HepG2 (cell line): Measurements from ENCODE around the gene COL8A1. TPM values are rescaled to one million over a fixed set of nuclear protein-coding genes. Genes with fewer than 3 reads are reported as not detected.

ENCODE experiments used
- ATAC-seq: fragments of 200-7000 bp; cut with Tn5 transposase; 3 replicates; pipeline ENCODE4 v1.9.1; 2020; ENCODE audit warnings: mild to moderate bottlenecking, moderate library complexity
- BruUV-seq: library from RNA; stranded (reverse); fragments of 400-500 nt; replicated peaks from 2 replicates; lab custom pipeline; 2021; lab: Mats Ljungman, UMichigan
- CTCF ChIA-PET: fragments of 300-600 bp; formaldehyde crosslinking; extraction: SDS; loops from one replicate; lab custom pipeline; 2021; ENCODE audit warnings: low total read pairs, inconsistent platforms, low intra/inter-chr PET ratio; lab: Yijun Ruan, JAX
- POLR2A ChIA-PET: fragments of 350-600 bp; sonication (Branson Sonifier 250); formaldehyde crosslinking; loops from one replicate; lab custom pipeline; 2020; ENCODE audit warnings: antibody characterized with exemption, inconsistent platforms; lab: Yijun Ruan, JAX
- DNase-seq: peaks from one replicate; pipeline ENCODE4 v3.0.0-alpha.2; 2015; ENCODE audit warnings: low spot score
- FAIRE-seq: peaks from 3 replicates; lab custom pipeline; 2011; peaks lifted over from hg19 to GRCh38; lab: Jason Lieb, UNC
- H2AFZ ChIP-seq: one replicate; pipeline ENCODE4 v1.6.1; 2011; ENCODE audit warnings: low read length, inconsistent platforms
- H3K27ac ChIP-seq: fragments of 300-600 bp; 3 replicates; pipeline ENCODE4 v1.8.0; 2011; ENCODE audit warnings: mixed run types, mild to moderate bottlenecking, mixed read lengths, low read length, inconsistent platforms; ENCODE audit not compliant: insufficient read depth; ENCODE audit errors: extremely low read length
- H3K27me3 ChIP-seq, 2 experiments: fragments of 200-600 bp in 1 of 2; 2 replicates in 1 of 2; 3 replicates in 1 of 2; pipeline versions ENCODE4 v1.6.0 to v1.8.0; 2011; ENCODE audit warnings: low read length in 2 of 2, mild to moderate bottlenecking in 2 of 2, moderate library complexity in 2 of 2, inconsistent platforms in 1 of 2; ENCODE audit not compliant: insufficient read depth in 2 of 2, control insufficient read depth in 1 of 2
- H3K36me3 ChIP-seq, 2 experiments: fragments of 200-600 bp in 1 of 2; replicated peaks in 1 of 2; 2 replicates in 1 of 2; 3 replicates in 1 of 2; pipeline versions ENCODE4 v1.5.1 to v1.8.0; 2011; ENCODE audit warnings: low read length in 2 of 2, inconsistent platforms in 1 of 2; ENCODE audit not compliant: insufficient read depth in 2 of 2, control insufficient read depth in 1 of 2
- H3K4me1 ChIP-seq: 2 replicates; pipeline ENCODE4 v1.5.1; 2012; ENCODE audit warnings: low read length, inconsistent platforms; ENCODE audit not compliant: insufficient read depth
- H3K4me2 ChIP-seq: 2 replicates; pipeline ENCODE4 v1.6.0; 2011; ENCODE audit warnings: low read depth, low read length, inconsistent platforms
- H3K4me3 ChIP-seq, 3 experiments: fragments of 200-600 bp in 1 of 3; sonication (generic), shearing (Covaris generic) in 1 of 3; replicated peaks in 1 of 3; 2 replicates each; pipeline ENCODE4 v1.5.1; 2011 to 2016; ENCODE audit warnings: low read length in 3 of 3, inconsistent platforms in 2 of 3, low read depth in 2 of 3, mild to moderate bottlenecking in 2 of 3, control low read depth in 1 of 3, mixed read lengths in 1 of 3; ENCODE audit not compliant: insufficient read depth in 1 of 3
- H3K79me2 ChIP-seq: one replicate; pipeline ENCODE4 v1.6.1; 2011; ENCODE audit warnings: low read length, inconsistent platforms; ENCODE audit not compliant: insufficient read depth
- H3K9ac ChIP-seq: 2 replicates; pipeline ENCODE4 v1.6.0; 2011; ENCODE audit warnings: mild to moderate bottlenecking, low read depth, low read length, inconsistent platforms; ENCODE audit not compliant: insufficient read depth
- H3K9me3 ChIP-seq: 2 replicates; pipeline ENCODE4 v1.5.1; 2012; ENCODE audit warnings: mild to moderate bottlenecking, low read length
- H4K20me1 ChIP-seq: 2 replicates; pipeline ENCODE4 v1.6.0; 2011; ENCODE audit warnings: inconsistent platforms, mild to moderate bottlenecking, low read length, moderate library complexity; ENCODE audit not compliant: insufficient read depth
- HOXA3 ChIP-seq: sonication (generic); formaldehyde crosslinking; IDR thresholded peaks from 2 replicates; pipeline ENCODE4 v1.5.0; 2020; ENCODE audit warnings: missing genetic modification reagents
- MLLT10 ChIP-seq: sonication (generic); formaldehyde crosslinking; IDR thresholded peaks from 2 replicates; pipeline ENCODE4 v1.4.0; 2020; ENCODE audit warnings: missing genetic modification reagents
- MTF2 ChIP-seq: sonication (generic); formaldehyde crosslinking; IDR thresholded peaks from 2 replicates; pipeline ENCODE4 v1.5.0; 2020; ENCODE audit warnings: missing genetic modification reagents, borderline replicate concordance
- PCBP2 ChIP-seq: fragments of 200-400 bp; formaldehyde crosslinking; optimal IDR thresholded peaks from 2 replicates; pipeline ENCODE3; 2018; ENCODE audit warnings: low read length, low read depth; ENCODE audit not compliant: poor library complexity, severe bottlenecking
- RARG ChIP-seq: sonication (generic); formaldehyde crosslinking; IDR thresholded peaks from 2 replicates; pipeline ENCODE4 v1.4.0; 2020; ENCODE audit warnings: low read depth, mild to moderate bottlenecking, missing genetic modification reagents
- SMC3 ChIP-seq: IDR thresholded peaks from 2 replicates; pipeline ENCODE4 v1.6.1; 2011; ENCODE audit warnings: low read length, improper control_type of control experiment
- SRSF9 ChIP-seq: fragments of 200-400 bp; formaldehyde crosslinking; IDR thresholded peaks from 2 replicates; pipeline ENCODE4 v1.6.1; 2018; ENCODE audit warnings: borderline replicate concordance, mild to moderate bottlenecking, low read depth, low read length; ENCODE audit not compliant: insufficient read depth, poor library complexity, severe bottlenecking
- ZNF232 ChIP-seq: sonication (generic); formaldehyde crosslinking; IDR thresholded peaks from 2 replicates; pipeline ENCODE4 v1.4.0; 2020; ENCODE audit warnings: missing genetic modification reagents, borderline replicate concordance
- WGBS: methylation state at CpG from one replicate; pipeline ENCODE4 v1.1.6; 2017; ENCODE audit warnings: low lambda C conversion rate; 5-methylcytosine and 5-hydroxymethylcytosine counted together
- in situ Hi-C: cut with HindIII; loops from 2 replicates; pipeline ENCODE4 v1.10.0; 2017; ENCODE audit warnings: low pct_unique_long_range_greater_than_20kb; ENCODE audit not compliant: extremely low pct_ligation_motif_present
- intact Hi-C: fragments of 100-400 bp; cut with micrococcal nuclease; formaldehyde crosslinking; loops from one replicate; pipeline ENCODE4 v1.10.0; 2022; ENCODE audit not compliant: unreplicated experiment
- polyA plus RNA-seq, 8 experiments: library from polyadenylated mRNA; depleted of rRNA in 3 of 8; stranded (reverse) in 7 of 8; unstranded in 1 of 8; fragments of >200 nt; fragmentation: Illumina TruSeq in 4 of 8; extraction: Trizol in 4 of 8; gene quantifications; 2 replicates each; pipeline versions ENCODE4 v1.2.1 to v1.2.3, GENCODE V29; 2011 to 2016; ENCODE audit warnings: low read depth in 4 of 8, missing spikeins in 1 of 8, mixed read lengths in 1 of 8; ENCODE audit not compliant: insufficient read depth in 1 of 8
- total RNA-seq, 5 experiments: library from RNA; depleted of rRNA; stranded (reverse); fragments of >200 nt; fragmentation: Illumina TruSeq; extraction: Trizol; gene quantifications; 2 replicates each; pipeline ENCODE4 v1.2.3, GENCODE V29; 2016; ENCODE audit warnings: low read depth in 1 of 5
- TF ChIP-seq, protein P1 (sequence below): sonication (generic); formaldehyde crosslinking; IDR thresholded peaks from 2 replicates; pipeline ENCODE4 v1.5.1; 2020; ENCODE audit warnings: mild to moderate bottlenecking, missing genetic modification reagents
- TF ChIP-seq, protein P2 (sequence below): sonication (generic); formaldehyde crosslinking; IDR thresholded peaks from 2 replicates; pipeline ENCODE4 v1.9.0; 2021; ENCODE audit warnings: missing genetic modification reagents, mild to moderate bottlenecking, borderline replicate concordance

The COL8A1 gene
- total and polyA plus RNA-seq, 2 of the 13 experiments (the other 11 are each of a cell fraction or from before 2014, with no cell fraction given): not detected

- POLR2A ChIA-PET: no interaction called here
- Histone ChIP-seq H3K4me1 (peaks cover 30% of the 10 kb centered on the region), H3K79me2 (peaks cover 17% of the 10 kb centered on the region), H3K9me3 (no peaks in the 10 kb centered on the region)
- no peak for TF ChIP-seq SMC3
- TF ChIP-seq RARG (CRISPR knock-in tag): no peak
- no peak for TF ChIP-seq SRSF9
- no peak for TF ChIP-seq ZNF232
- TF ChIP-seq, all 625 proteins: peak for 0
- Histone ChIP-seq H3K4me3 (peak overlapping the region; percentile 74 to 90 (median 86); a peak in 4 of 6 replicates), H3K9ac (peak overlapping the region; percentile 83; the same call in 1 of the 2 replicates), H3K4me2 (peak overlapping the region; percentile 91), H3K27ac (no peak overlapping the region), H3K27me3 (no peaks in the 10 kb centered on the region; a peak in 1 of 5 replicates), H2AFZ (no peak overlapping the region), H3K36me3 (no peaks in the 10 kb centered on the region), H4K20me1 (no peaks in the 10 kb centered on the region)
- FAIRE-seq (no peak), DNase-seq (no peak), ATAC-seq (no peak)
- 75% methylated on average over 2 of the region's 2 CpGs for WGBS
- in situ Hi-C loops: loop anchor here (25.0 kb wide), 1 partner anchor 893 kb away; the partner anchor contains the start of gene TFG
- BruUV-seq: no TSS peak
- intact Hi-C loops: loop anchor here (10.0 kb wide), 1 partner anchor 896 kb away; no protein-coding TSS in a partner anchor
- CTCF ChIA-PET: no interaction called here
Observed at GRCh38 chr3:99818818-99819217, 180.4 kb downstream of the COL8A1 start.

GRCh38 chr3:99823723-99824711 is 185.6 kb downstream of the COL8A1 start:
- no peaks in the 10 kb centered on the region for H3K36me3 ChIP-seq
- in situ Hi-C loops (loop anchor here (25.0 kb wide), 1 partner anchor 888 kb away; the partner anchor contains the start of gene TFG), intact Hi-C loops (no loop called here)
- H3K79me2 ChIP-seq: peaks cover 17% of the 10 kb centered on the region
- H3K4me2 ChIP-seq: no peak overlapping the region
- 87% methylated on average over 14 of the region's 14 CpGs for WGBS
- no peak overlapping the region for H3K4me3 ChIP-seq
- FAIRE-seq (no peak), DNase-seq (no peak), ATAC-seq (peak; percentile 36; the same call in 1 of the 3 replicates)
- H3K9me3 ChIP-seq: no peaks in the 10 kb centered on the region
- H3K27ac ChIP-seq: no peak overlapping the region
- no peak overlapping the region for H2AFZ ChIP-seq
- peaks cover 26% of the 10 kb centered on the region for H3K4me1 ChIP-seq
- POLR2A ChIA-PET: interaction anchor here (0.8 to 1.4 kb wide), 2 partner anchors 10 to 437 kb away, joined by 4 to 5 read pairs; partner anchors contain the start of gene TBC1D23
- BruUV-seq: no TSS peak
- CTCF ChIA-PET: no interaction called here
- no peaks in the 10 kb centered on the region for H3K27me3 ChIP-seq
- no peaks in the 10 kb centered on the region for H4K20me1 ChIP-seq
- H3K9ac ChIP-seq: no peak overlapping the region
- TF ChIP-seq, protein P1, sequence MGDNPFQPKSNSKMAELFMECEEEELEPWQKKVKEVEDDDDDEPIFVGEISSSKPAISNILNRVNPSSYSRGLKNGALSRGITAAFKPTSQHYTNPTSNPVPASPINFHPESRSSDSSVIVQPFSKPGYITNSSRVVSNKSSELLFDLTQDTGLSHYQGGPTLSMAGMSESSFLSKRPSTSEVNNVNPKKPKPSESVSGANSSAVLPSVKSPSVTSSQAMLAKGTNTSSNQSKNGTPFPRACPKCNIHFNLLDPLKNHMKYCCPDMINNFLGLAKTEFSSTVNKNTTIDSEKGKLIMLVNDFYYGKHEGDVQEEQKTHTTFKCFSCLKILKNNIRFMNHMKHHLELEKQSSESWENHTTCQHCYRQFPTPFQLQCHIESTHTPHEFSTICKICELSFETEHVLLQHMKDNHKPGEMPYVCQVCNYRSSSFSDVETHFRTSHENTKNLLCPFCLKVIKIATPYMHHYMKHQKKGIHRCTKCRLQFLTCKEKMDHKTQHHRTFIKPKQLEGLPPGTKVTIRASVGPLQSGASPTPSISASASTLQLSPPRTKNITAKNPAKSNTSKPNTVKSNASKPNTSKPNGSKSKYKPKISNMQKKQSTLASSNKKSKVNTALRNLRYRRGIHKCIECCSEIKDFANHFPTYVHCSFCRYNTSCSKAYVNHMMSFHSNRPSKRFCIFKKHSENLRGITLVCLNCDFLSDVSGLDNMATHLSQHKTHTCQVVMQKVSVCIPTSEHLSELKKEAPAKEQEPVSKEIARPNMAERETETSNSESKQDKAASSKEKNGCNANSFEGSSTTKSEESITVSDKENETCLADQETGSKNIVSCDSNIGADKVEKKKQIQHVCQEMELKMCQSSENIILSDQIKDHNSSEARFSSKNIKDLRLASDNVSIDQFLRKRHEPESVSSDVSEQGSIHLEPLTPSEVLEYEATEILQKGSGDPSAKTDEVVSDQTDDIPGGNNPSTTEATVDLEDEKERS (CRISPR knock-in tag): no peak
- TF ChIP-seq PCBP2 (no peak), MLLT10 (no peak), MTF2 (CRISPR knock-in tag) (no peak), HOXA3 (no peak)
- TF ChIP-seq, protein P2, sequence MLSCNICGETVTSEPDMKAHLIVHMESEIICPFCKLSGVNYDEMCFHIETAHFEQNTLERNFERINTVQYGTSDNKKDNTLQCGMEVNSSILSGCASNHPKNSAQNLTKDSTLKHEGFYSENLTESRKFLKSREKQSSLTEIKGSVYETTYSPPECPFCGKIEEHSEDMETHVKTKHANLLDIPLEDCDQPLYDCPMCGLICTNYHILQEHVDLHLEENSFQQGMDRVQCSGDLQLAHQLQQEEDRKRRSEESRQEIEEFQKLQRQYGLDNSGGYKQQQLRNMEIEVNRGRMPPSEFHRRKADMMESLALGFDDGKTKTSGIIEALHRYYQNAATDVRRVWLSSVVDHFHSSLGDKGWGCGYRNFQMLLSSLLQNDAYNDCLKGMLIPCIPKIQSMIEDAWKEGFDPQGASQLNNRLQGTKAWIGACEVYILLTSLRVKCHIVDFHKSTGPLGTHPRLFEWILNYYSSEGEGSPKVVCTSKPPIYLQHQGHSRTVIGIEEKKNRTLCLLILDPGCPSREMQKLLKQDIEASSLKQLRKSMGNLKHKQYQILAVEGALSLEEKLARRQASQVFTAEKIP (CRISPR knock-in tag): no peak
